PFSK-1 (cell line): Measurements from ENCODE around the gene SND1.

Source experiments
- POLR2AphosphoS5 ChIP-seq: IDR thresholded peaks from 2 replicates; pipeline ENCODE4 v1.6.1; 2012; ENCODE audit warnings: low read depth, mild to moderate bottlenecking, control low read depth, low read length, moderate library complexity
- TF ChIP-seq, protein P1 (sequence below), 2 experiments: IDR thresholded peaks; 2 replicates each; pipeline versions ENCODE4 v1.6.1 to v1.8.0; 2011 to 2012; ENCODE audit warnings: low read depth in 2 of 2, low read length in 2 of 2, control low read depth in 1 of 2, inconsistent platforms in 1 of 2, mild to moderate bottlenecking in 1 of 2, moderate library complexity in 1 of 2; ENCODE audit not compliant: insufficient read depth in 1 of 2

DNA sequence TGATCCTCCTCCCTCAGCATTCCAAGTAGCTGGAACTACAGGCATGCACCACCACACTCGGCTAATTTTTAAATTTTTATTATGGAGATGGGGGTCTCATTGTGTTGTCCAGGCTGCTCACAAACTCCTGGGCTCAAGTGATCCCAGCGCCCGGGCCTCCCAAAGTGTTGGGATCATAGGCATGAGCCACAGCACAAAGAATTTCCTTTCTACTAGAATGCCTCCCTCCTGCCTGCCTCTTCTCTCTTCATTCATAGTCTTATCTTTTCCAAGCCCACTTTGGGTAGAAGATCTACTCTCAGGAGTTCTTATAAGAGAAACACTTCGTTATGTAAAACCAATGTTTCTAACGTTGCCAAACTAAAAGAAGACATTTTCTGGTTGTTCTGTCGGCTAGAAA is 235.1 kb downstream of the SND1 start:
- TF ChIP-seq, protein P1, sequence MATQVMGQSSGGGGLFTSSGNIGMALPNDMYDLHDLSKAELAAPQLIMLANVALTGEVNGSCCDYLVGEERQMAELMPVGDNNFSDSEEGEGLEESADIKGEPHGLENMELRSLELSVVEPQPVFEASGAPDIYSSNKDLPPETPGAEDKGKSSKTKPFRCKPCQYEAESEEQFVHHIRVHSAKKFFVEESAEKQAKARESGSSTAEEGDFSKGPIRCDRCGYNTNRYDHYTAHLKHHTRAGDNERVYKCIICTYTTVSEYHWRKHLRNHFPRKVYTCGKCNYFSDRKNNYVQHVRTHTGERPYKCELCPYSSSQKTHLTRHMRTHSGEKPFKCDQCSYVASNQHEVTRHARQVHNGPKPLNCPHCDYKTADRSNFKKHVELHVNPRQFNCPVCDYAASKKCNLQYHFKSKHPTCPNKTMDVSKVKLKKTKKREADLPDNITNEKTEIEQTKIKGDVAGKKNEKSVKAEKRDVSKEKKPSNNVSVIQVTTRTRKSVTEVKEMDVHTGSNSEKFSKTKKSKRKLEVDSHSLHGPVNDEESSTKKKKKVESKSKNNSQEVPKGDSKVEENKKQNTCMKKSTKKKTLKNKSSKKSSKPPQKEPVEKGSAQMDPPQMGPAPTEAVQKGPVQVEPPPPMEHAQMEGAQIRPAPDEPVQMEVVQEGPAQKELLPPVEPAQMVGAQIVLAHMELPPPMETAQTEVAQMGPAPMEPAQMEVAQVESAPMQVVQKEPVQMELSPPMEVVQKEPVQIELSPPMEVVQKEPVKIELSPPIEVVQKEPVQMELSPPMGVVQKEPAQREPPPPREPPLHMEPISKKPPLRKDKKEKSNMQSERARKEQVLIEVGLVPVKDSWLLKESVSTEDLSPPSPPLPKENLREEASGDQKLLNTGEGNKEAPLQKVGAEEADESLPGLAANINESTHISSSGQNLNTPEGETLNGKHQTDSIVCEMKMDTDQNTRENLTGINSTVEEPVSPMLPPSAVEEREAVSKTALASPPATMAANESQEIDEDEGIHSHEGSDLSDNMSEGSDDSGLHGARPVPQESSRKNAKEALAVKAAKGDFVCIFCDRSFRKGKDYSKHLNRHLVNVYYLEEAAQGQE (IDR thresholded peaks at IDR 0.05; ENCODE audit: insufficient read depth in 1 of 2, low read depth in 2 of 2, low read length in 2 of 2): no peak
- no peak for TF ChIP-seq POLR2AphosphoS5
